B cell (primary cell): Measurements from ENCODE around the gene SLC24A4. TPM values are rescaled to one million over a fixed set of nuclear protein-coding genes. Genes with fewer than 3 reads are reported as not detected.

Experiments
- ATAC-seq: fragments of 200-7000 bp; cut with Tn5 transposase; one replicate; pipeline ENCODE4 v1.10.0; 2021; ENCODE audit warnings: low read depth, mild to moderate bottlenecking, moderate number of reproducible peaks, moderate library complexity
- CTCF ChIA-PET: fragments of 350-600 bp; sonication (Branson Sonifier 250); formaldehyde crosslinking; loops from one replicate; lab custom pipeline; 2021; ENCODE audit warnings: antibody characterized with exemption, inconsistent platforms; lab: Charles Lee
- POLR2A ChIA-PET: fragments of 350-600 bp; sonication (Branson Sonifier 250); formaldehyde crosslinking; loops from one replicate; lab custom pipeline; 2021; ENCODE audit warnings: antibody characterized with exemption; lab: Charles Lee
- DNase-seq: peaks from one replicate; pipeline ENCODE4 v3.0.0; 2013
- H2AFZ ChIP-seq: 2 replicates; pipeline ENCODE4 v1.6.1; 2012; ENCODE audit warnings: mild to moderate bottlenecking, low read depth, low read length; ENCODE audit not compliant: insufficient read depth, poor library complexity, severe bottlenecking
- H3K27ac ChIP-seq, 2 donors: 1 replicate in 1 of 2; 2 replicates in 1 of 2; pipeline ENCODE4 v1.5.1; 2012 to 2013; ENCODE audit warnings: low read length in 2 of 2, mild to moderate bottlenecking in 2 of 2, moderate library complexity in 1 of 2
- H3K27me3 ChIP-seq, 4 experiments: fragments of 200-600 bp in 1 of 4; sonication (generic) in 1 of 4; replicated peaks in 1 of 4; 1 replicate in 2 of 4; 2 replicates in 2 of 4; pipeline versions ENCODE4 v1.6.1 to v1.7.0; 2013 to 2016; ENCODE audit warnings: low read length in 3 of 4, mild to moderate bottlenecking in 2 of 4, mixed read lengths in 1 of 4, moderate library complexity in 1 of 4; ENCODE audit not compliant: insufficient read depth in 4 of 4, control insufficient read depth in 3 of 4; ENCODE audit errors: control extremely low read depth in 1 of 4
- H3K36me3 ChIP-seq, 2 experiments: replicated peaks in 1 of 2; 1 replicate in 1 of 2; 2 replicates in 1 of 2; pipeline versions ENCODE4 v1.6.1 to v1.7.1; 2013; ENCODE audit warnings: low read length in 1 of 2; ENCODE audit not compliant: insufficient read depth in 2 of 2, control insufficient read depth in 1 of 2; ENCODE audit errors: control extremely low read depth in 1 of 2, extremely low read depth in 1 of 2
- H3K4me1 ChIP-seq, 2 donors: fragments of 200-600 bp in 1 of 2; sonication (generic) in 1 of 2; 1 replicate in 1 of 2; 2 replicates in 1 of 2; pipeline versions ENCODE4 v1.5.1 to v1.6.1; 2013 to 2017; ENCODE audit warnings: low read length in 2 of 2; ENCODE audit not compliant: control insufficient read depth in 2 of 2, insufficient read depth in 2 of 2
- H3K4me2 ChIP-seq: replicated peaks from 2 replicates; pipeline ENCODE3; 2012; ENCODE audit warnings: mild to moderate bottlenecking, low read depth, low read length; ENCODE audit not compliant: poor library complexity, severe bottlenecking
- H3K4me3 ChIP-seq, 5 experiments: fragments of 200-600 bp in 1 of 5; sonication (generic) in 1 of 5; 1 replicate in 3 of 5; 2 replicates in 2 of 5; pipeline versions ENCODE4 v1.5.1 to v1.7.0; 2011 to 2016; ENCODE audit warnings: low read length in 4 of 5, mild to moderate bottlenecking in 4 of 5, low read depth in 2 of 5, control low read depth in 1 of 5, moderate library complexity in 1 of 5; ENCODE audit not compliant: insufficient read depth in 1 of 5; ENCODE audit errors: control extremely low read depth in 1 of 5, extremely low read depth in 1 of 5
- H3K79me2 ChIP-seq: fragments of 200-600 bp; sonication (generic); one replicate; pipeline ENCODE4 v1.6.0; 2016; ENCODE audit warnings: low read length; ENCODE audit not compliant: control insufficient read depth, insufficient read depth
- H3K9ac ChIP-seq: fragments of 200-600 bp; sonication (generic); 2 replicates; pipeline ENCODE4 v1.6.1; 2017; ENCODE audit warnings: mild to moderate bottlenecking, low read length, moderate library complexity
- H3K9me3 ChIP-seq, 3 donors: one replicate each; pipeline versions ENCODE4 v1.6.1 to v1.7.1; 2013; ENCODE audit warnings: low read length in 2 of 3; ENCODE audit not compliant: control insufficient read depth in 2 of 3, insufficient read depth in 1 of 3; ENCODE audit errors: control extremely low read depth in 1 of 3
- H4K20me1 ChIP-seq: 2 replicates; pipeline ENCODE4 v1.6.0; 2012; ENCODE audit warnings: mild to moderate bottlenecking, low read length; ENCODE audit not compliant: insufficient read depth, control insufficient read depth, poor library complexity, severe bottlenecking
- H3K27ac Mint-ChIP-seq: one replicate; pipeline ENCODE4 v1.8.0; 2021; ENCODE audit warnings: mixed read lengths
- H3K27me3 Mint-ChIP-seq: one replicate; pipeline ENCODE4 v1.8.0; 2021; ENCODE audit warnings: mixed read lengths
- H3K4me1 Mint-ChIP-seq: one replicate; pipeline ENCODE4 v1.8.0; 2021; ENCODE audit warnings: mixed read lengths
- H3K4me3 Mint-ChIP-seq: one replicate; pipeline ENCODE4 v1.8.0; 2021; ENCODE audit warnings: mixed read lengths
- H3K9me3 Mint-ChIP-seq: one replicate; pipeline ENCODE4 v1.8.0; 2022; ENCODE audit warnings: mixed read lengths; ENCODE audit not compliant: insufficient read depth
- EZH2 ChIP-seq: IDR thresholded peaks from 2 replicates; pipeline ENCODE4 v1.6.1; 2012; ENCODE audit warnings: borderline replicate concordance, low read depth, mild to moderate bottlenecking, moderate library complexity, low read length; ENCODE audit not compliant: insufficient read depth, poor library complexity, severe bottlenecking
- WGBS: methylation state at CpG from one replicate; pipeline ENCODE4 v1.1.5; 2013; ENCODE audit warnings: missing lambda C conversion rate; ENCODE audit not compliant: insufficient coverage; 5-methylcytosine and 5-hydroxymethylcytosine counted together
- intact Hi-C: fragments of 100-400 bp; cut with micrococcal nuclease; formaldehyde crosslinking; loops from one replicate; pipeline ENCODE4 v1.10.0; 2022
- polyA plus RNA-seq: library from polyadenylated mRNA; depleted of rRNA; stranded (reverse); fragments of >200 nt; gene quantifications from 2 replicates; pipeline ENCODE4 v1.2.3, GENCODE V29; 2012
- total RNA-seq, 2 donors: library from RNA; stranded (reverse); fragments of 120-200 nt in 1 of 2; gene quantifications; 1 replicate in 1 of 2; 2 replicates in 1 of 2; pipeline versions ENCODE4 v1.2.3 to v1.2.4, GENCODE V29; 2013 to 2022
- TF ChIP-seq, protein P1 (sequence below): fragments of 200-600 bp; IDR thresholded peaks from one replicate; pipeline ENCODE4 v1.8.0; 2022; ENCODE audit warnings: antibody characterized with exemption, mild to moderate bottlenecking

The SLC24A4 gene
- total and polyA plus RNA-seq, 2 donors (not counting 1 experiment from before 2014, with no cell fraction given) = 0.19 TPM; not detected in 1

DNA sequence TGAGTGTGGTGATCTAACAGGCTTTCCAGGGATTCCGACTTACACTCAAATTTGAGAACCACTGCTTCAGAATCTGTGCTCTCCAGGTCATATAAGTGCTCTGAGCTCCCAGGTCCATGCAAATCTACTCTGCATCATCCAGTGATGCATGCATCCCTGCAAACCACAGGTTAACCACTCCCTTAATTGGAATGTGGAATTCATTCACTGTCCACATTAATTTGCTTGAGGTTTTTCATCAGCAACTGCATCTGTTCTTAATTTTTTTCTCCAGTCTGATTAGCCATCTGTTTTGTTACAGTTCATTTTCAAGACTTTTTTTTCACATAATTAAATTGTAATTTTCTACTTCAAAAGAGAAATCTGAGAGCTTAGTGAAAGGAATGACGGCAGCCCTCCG, 147.2 kb downstream of the SLC24A4 start:
- Mint-ChIP-seq H3K4me3 (no peak overlapping the region), H3K9me3 (peaks cover 4% of the 10 kb centered on the region), H3K27me3 (no peaks in the 10 kb centered on the region), H3K4me1 (no peaks in the 10 kb centered on the region), H3K27ac (no peak overlapping the region)
- H3K27me3 ChIP-seq = peaks cover 0 to 2% (median 0%) of the 10 kb centered on the region in 4 experiments
- WGBS = 100% methylated on average over 1 of the region's 3 CpGs
- intact Hi-C loops = no loop called here
- TF ChIP-seq, protein P1, sequence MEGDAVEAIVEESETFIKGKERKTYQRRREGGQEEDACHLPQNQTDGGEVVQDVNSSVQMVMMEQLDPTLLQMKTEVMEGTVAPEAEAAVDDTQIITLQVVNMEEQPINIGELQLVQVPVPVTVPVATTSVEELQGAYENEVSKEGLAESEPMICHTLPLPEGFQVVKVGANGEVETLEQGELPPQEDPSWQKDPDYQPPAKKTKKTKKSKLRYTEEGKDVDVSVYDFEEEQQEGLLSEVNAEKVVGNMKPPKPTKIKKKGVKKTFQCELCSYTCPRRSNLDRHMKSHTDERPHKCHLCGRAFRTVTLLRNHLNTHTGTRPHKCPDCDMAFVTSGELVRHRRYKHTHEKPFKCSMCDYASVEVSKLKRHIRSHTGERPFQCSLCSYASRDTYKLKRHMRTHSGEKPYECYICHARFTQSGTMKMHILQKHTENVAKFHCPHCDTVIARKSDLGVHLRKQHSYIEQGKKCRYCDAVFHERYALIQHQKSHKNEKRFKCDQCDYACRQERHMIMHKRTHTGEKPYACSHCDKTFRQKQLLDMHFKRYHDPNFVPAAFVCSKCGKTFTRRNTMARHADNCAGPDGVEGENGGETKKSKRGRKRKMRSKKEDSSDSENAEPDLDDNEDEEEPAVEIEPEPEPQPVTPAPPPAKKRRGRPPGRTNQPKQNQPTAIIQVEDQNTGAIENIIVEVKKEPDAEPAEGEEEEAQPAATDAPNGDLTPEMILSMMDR = no peak
- no peak for TF ChIP-seq EZH2
- no peaks in the 10 kb centered on the region for H3K36me3 ChIP-seq
- DNase-seq (no peak), ATAC-seq (no peak)
- no peak overlapping the region for H3K9ac ChIP-seq
- no peak overlapping the region for H2AFZ ChIP-seq
- peaks cover 0 to 18% (median 8%) of the 10 kb centered on the region in 3 donors for H3K9me3 ChIP-seq
- H3K4me3 ChIP-seq = no peak overlapping the region
- no peak overlapping the region for H3K27ac ChIP-seq
- no peaks in the 10 kb centered on the region for H4K20me1 ChIP-seq
- ChIA-PET POLR2A (no interaction called here), CTCF (no interaction called here)
- H3K79me2 ChIP-seq = no peaks in the 10 kb centered on the region
- no peaks in the 10 kb centered on the region for H3K4me1 ChIP-seq
- no peak overlapping the region for H3K4me2 ChIP-seq

DNA sequence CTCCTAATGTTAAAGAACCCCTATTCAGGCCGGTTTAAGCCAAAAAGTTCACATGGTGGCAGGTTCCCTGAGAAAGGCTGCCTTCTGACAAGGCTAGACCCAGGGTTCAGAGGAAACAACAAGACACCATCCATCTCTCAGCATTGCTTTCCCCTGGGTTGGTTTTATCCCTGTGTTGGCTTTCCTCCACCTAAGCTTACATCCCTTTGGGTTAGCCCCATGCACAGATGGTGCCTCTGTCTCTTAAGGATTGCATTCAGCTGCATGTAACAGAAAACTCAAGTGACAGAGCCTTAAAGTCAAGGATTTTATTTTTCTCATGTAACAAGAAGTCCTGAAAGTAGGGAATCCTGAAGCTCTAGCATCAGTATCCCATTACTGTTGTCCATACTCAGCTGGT, 147.8 kb downstream of the SLC24A4 start:
- no peak overlapping the region for H3K4me3 Mint-ChIP-seq
- no peak for ATAC-seq
- Histone ChIP-seq H2AFZ (no peak overlapping the region), H3K4me2 (no peak overlapping the region), H3K9me3 (peaks cover 0 to 15% (median 8%) of the 10 kb centered on the region in 3 donors), H4K20me1 (no peaks in the 10 kb centered on the region), H3K79me2 (no peaks in the 10 kb centered on the region), H3K27ac (no peak overlapping the region), H3K9ac (no peak overlapping the region), H3K4me3 (no peak overlapping the region), H3K27me3 (peaks cover 0 to 2% (median 0%) of the 10 kb centered on the region in 4 experiments), H3K36me3 (no peaks in the 10 kb centered on the region), H3K4me1 (no peaks in the 10 kb centered on the region)
- TF ChIP-seq, protein P1 = no peak
- TF ChIP-seq EZH2 = no peak
- peaks cover 4% of the 10 kb centered on the region for H3K9me3 Mint-ChIP-seq
- intact Hi-C loops = no loop called here
- ChIA-PET POLR2A (no interaction called here), CTCF (no interaction called here)
- DNase-seq = no peak
- H3K27ac Mint-ChIP-seq = no peak overlapping the region
- 100% methylated on average over 1 of the region's 1 CpG for WGBS
- H3K27me3 Mint-ChIP-seq = no peaks in the 10 kb centered on the region
- no peaks in the 10 kb centered on the region for H3K4me1 Mint-ChIP-seq
